Umbilical cord (tissue), 2 donors: ENCODE measurements around the gene CLIC4. TPM values are rescaled to one million over a fixed set of nuclear protein-coding genes. Genes with fewer than 3 reads are reported as not detected.
"Not testable (repeated sequence)": the region's sequence is repeated elsewhere in the genome, so short reads cannot be mapped to it uniquely, and the experiment has no call there.

Experiments used
- DNase-seq: peaks from one replicate; pipeline ENCODE4 v3.0.0-alpha.2; 2015; ENCODE audit warnings: low spot score
- total RNA-seq: library from RNA; depleted of rRNA; stranded (reverse); fragments of >200 nt; gene quantifications from one replicate; pipeline ENCODE4 v1.2.3, GENCODE V29; 2014; ENCODE audit warnings: low replicate concordance; ENCODE audit not compliant: insufficient read depth

The CLIC4 gene
- total RNA-seq, 1 donor from 2014 or later, result 335 TPM

GRCh38 chr1:24875257-24875656, 130.0 kb downstream of the CLIC4 start:
- no peak for DNase-seq

GRCh38 chr1:24875991-24876506, 130.8 kb downstream of the CLIC4 start:
- no peak for DNase-seq

DNA sequence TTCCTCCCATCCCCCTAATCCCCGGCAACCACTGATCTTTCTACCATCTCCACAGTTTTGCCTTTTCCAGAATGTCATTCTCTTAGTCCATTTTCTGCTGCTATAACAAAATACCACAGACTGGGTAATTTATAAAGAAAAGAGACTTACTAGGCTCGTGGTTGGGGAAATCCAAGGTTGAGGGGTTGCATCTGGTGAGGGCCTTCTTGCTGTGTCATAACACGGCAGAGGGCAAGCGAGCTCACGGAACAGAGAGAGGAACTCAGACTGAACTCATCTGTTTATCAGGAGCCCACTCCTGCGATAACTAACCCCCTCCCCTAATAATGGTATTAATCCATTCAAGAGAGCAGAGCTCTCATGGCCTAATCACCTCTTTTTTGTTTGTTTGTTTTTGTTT, 132.8 kb downstream of the CLIC4 start:
- DNase-seq, result no peak

DNA sequence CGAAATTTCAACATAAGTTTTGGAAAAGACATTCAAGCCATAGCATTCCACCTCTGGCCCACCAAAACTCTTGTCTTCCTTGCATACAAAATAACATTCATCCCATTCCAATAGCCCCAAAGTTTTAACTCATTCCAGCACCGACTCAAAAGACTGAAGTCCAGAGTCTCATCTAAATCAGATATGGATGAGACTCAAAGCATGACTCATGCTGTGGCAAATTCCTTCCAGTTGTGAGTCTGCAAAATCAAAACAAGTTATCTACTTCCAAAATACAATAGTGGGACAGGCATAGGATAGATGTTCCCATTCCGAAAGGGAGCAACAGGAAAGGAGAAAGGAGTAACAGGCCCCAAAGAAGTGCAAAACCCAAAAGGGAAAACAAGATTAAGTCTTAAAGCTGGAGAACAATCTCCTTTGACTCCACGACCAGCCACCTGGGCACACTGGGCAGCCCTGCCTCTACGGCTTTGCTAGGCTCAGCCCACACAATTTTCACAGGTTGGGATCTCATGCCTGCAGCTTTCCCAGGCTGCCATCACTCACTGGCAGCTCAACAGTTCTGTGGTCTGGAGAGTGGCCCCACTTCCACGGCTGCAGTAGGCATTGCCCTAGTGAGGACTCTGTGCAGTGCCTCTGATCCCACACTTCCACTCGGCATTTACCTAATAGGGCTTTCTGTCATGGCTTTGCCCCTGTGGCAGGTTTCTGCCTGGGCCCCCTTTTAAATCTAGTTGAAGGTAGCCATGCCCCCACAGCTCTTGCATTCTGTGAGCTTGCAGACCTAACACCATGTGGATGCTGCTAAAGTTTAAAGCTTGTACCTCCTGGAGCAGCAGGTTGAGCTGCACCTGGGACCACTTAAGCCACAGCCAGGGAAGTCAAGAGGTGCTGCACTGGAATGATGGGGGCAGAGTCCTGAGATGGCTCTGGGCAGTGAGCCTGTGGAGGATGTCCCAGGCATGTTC, 133.8 kb downstream of the CLIC4 start:
- no peak for DNase-seq

- no peak for DNase-seq
Observed at GRCh38 chr1:24881034-24881433, 135.8 kb downstream of the CLIC4 start.

DNA sequence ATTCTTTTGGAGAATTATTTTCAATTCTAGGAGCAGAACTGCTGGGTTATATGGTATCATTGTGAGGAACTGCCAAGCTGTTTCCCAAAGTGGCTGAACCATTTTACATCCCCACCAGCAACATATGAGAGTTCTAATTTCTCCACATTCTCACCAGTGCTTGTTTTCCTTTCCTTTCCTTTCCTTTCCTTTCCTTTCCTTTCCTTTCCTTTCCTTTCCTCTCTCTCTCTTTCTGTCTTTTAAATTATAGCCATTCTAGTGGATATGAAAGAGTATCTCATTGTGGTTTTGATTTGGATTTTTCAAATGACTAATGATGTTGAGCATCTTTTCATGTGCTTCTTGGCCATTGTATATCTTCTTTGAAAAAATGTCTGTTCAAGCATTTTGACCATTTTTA, 139.5 kb downstream of the CLIC4 start:
- DNase-seq, result no peak

DNA sequence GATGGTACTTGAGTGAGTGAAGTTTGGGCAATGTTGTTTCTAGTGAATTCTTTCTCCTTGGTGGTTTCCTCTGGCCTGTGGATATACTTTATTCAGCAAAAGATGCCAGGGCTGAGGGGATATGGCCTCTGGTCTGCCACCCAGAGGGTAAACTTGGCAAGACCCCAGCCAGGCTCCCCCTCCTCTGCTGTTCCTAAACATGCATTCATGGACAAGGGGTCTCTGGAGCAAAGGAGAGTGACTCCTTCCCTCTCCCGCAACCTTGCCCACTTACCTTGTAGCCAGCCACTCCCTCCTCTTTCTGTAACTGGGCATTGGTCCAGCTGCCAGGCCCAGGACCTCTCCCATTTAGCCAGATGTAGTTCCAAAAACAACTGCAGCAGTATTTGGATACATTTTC, 141.0 kb downstream of the CLIC4 start:
- no peak for DNase-seq

- DNase-seq, result no peak
Observed at GRCh38 chr1:24888061-24888970, 143.1 kb downstream of the CLIC4 start.

GRCh38 chr1:24888971-24889676, 143.9 kb downstream of the CLIC4 start:
- DNase-seq, result peak; percentile 32

DNA sequence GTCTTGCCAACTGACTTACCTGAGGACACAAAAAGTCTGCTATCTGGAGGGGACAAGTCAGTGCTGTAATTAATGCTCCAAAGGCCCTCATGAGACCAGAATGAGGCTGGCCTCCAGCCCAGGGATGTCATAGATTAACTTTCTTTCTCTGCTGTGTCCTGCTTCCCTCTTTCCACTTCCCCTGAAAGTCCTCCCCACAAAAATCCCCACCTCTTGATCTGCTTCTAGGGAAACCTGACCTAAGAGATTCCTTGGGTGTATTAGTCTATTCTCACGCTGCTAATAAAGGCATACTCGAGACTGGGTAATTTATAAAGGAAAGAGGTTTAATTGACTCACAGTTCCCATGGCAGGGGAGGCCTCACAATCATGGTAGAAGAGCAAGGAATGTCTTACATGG, 145.6 kb downstream of the CLIC4 start:
- DNase-seq, result no peak

DNA sequence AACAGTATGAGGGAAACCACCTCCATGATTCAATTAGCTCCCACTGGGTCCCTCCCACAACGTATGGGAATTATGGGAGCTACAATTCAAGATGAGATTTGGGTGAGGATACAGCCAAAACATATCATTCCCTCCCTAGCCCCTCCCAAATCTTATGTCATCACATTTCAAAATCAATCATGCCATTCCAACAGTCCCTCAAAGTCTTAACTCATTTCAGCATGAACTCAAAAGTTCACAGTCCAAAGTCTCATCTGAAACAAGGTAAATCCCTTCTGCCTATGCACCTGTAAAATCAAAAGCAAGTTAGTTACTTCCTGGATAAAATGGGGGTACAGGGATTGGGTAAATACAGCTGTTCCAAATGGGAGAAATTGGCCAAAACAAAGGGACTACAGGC, 146.1 kb downstream of the CLIC4 start:
- DNase-seq, result not testable (repeated sequence)

- no peak for DNase-seq
Observed at GRCh38 chr1:24892188-24893153, 147.2 kb downstream of the CLIC4 start.

DNA sequence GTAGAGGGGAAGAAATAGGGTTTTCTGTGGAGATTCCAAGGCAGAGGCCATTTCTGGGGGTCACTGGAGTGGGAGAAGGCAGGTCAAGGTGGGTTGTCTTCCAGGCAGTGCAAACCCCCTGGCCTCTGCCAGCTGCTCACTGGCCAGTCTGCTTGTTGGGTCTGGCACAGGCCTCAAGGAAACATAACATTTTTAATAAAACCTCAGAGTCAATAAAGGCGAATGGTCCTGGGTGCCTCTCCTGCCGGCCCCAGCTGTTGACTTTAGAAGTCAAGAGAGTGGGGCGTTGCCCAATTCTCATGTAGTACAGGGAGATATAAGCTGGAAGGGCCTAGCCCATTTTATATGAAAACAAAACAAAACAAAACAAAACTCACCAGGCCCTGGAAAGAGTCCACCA, 148.2 kb downstream of the CLIC4 start:
- no peak for DNase-seq

Other genes starting within 250 kb of the CLIC4 start
- 12.8 TPM for gene RCAN3, start 242.6 kb upstream of the CLIC4 start, total RNA-seq
- 1.9 TPM for gene NCMAP, start 189.4 kb upstream of the CLIC4 start, total RNA-seq
- gene SRRM1, start 102.1 kb upstream of the CLIC4 start, total RNA-seq, result 59.7 TPM
- 0.72 TPM for gene RUNX3, start 184.8 kb downstream of the CLIC4 start, total RNA-seq